Activated T-cell treated with anti-CD3 and anti-CD28 coated beads, Interleukin-2, amount 50 U/mL, for 4 hours (primary cell): ENCODE results near the gene VIPR2. TPM values are rescaled to one million over a fixed set of nuclear protein-coding genes. Genes with fewer than 3 reads are reported as not detected.
"Not testable (repeated sequence)": the region's sequence is repeated elsewhere in the genome, so short reads cannot be mapped to it uniquely, and the experiment has no call there.

Source experiments
- ATAC-seq, 2 donors: fragments of 200-7000 bp; cut with Tn5 transposase; one replicate each; pipeline ENCODE4 v1.10.0; 2021
- DNase-seq: peaks from one replicate; pipeline ENCODE4 v3.0.0-alpha.2; 2020
- H3K27me3 Mint-ChIP-seq: one replicate; pipeline ENCODE4 v1.8.0; 2021; ENCODE audit warnings: low read depth, mixed read lengths
- H3K36me3 Mint-ChIP-seq: one replicate; pipeline ENCODE4 v1.8.0; 2022; ENCODE audit warnings: mixed read lengths; ENCODE audit not compliant: insufficient read depth
- H3K4me1 Mint-ChIP-seq: one replicate; pipeline ENCODE4 v1.8.0; 2021; ENCODE audit warnings: low read depth, mixed read lengths
- H3K4me3 Mint-ChIP-seq: one replicate; pipeline ENCODE4 v1.8.0; 2021; ENCODE audit warnings: mild to moderate bottlenecking, moderate library complexity, mixed read lengths
- H3K9me3 Mint-ChIP-seq: one replicate; pipeline ENCODE4 v1.8.0; 2021; ENCODE audit warnings: mixed read lengths
- total RNA-seq, 3 donors: library from RNA; stranded (reverse); gene quantifications; one replicate each; pipeline ENCODE4 v1.2.1, GENCODE V29; 2021

VIPR2 gene
- total RNA-seq, 3 donors from 2014 or later: 0.14 to 0.30 (median 0.26) TPM

GRCh38 chr7:158999496-158999895 is 145.2 kb downstream of the VIPR2 start:
- Mint-ChIP-seq H3K4me3 (no peak overlapping the region), H3K9me3 (peaks cover 5% of the 10 kb centered on the region), H3K36me3 (no peaks in the 10 kb centered on the region), H3K4me1 (peaks cover 11% of the 10 kb centered on the region), H3K27me3 (peaks cover 31% of the 10 kb centered on the region)
- DNase-seq (no peak), ATAC-seq (no peak)

- peaks cover 35% of the 10 kb centered on the region for H3K27me3 Mint-ChIP-seq
- not testable (repeated sequence) for H3K4me3 Mint-ChIP-seq, H3K4me1 Mint-ChIP-seq, H3K36me3 Mint-ChIP-seq, ATAC-seq, DNase-seq, H3K9me3 Mint-ChIP-seq
Observed at GRCh38 chr7:158998261-158998660, 146.4 kb downstream of the VIPR2 start.

- H3K36me3 Mint-ChIP-seq: no peaks in the 10 kb centered on the region
- H3K4me3 Mint-ChIP-seq: no peak overlapping the region
- H3K27me3 Mint-ChIP-seq: peaks cover 42% of the 10 kb centered on the region
- H3K4me1 Mint-ChIP-seq: peaks cover 7% of the 10 kb centered on the region
- no peak for DNase-seq
- peaks cover 9% of the 10 kb centered on the region for H3K9me3 Mint-ChIP-seq
- no peak for ATAC-seq
Observed at GRCh38 chr7:158997471-158997870, 147.2 kb downstream of the VIPR2 start.

GRCh38 chr7:158997110-158997453 is 147.6 kb downstream of the VIPR2 start:
- DNase-seq (no peak), ATAC-seq (no peak)
- Mint-ChIP-seq H3K27me3 (peaks cover 46% of the 10 kb centered on the region), H3K9me3 (peaks cover 9% of the 10 kb centered on the region), H3K36me3 (no peaks in the 10 kb centered on the region), H3K4me1 (peaks cover 9% of the 10 kb centered on the region), H3K4me3 (no peak overlapping the region)

- ATAC-seq (no peak), DNase-seq (no peak)
- Mint-ChIP-seq H3K9me3 (peaks cover 9% of the 10 kb centered on the region), H3K4me3 (no peak overlapping the region), H3K4me1 (peaks cover 15% of the 10 kb centered on the region), H3K27me3 (peaks cover 51% of the 10 kb centered on the region), H3K36me3 (no peaks in the 10 kb centered on the region)
Observed at GRCh38 chr7:158996214-158997109, 148.2 kb downstream of the VIPR2 start.

GRCh38 chr7:158995514-158995913 is 149.2 kb downstream of the VIPR2 start:
- Mint-ChIP-seq H3K9me3 (peaks cover 9% of the 10 kb centered on the region), H3K4me1 (peaks cover 16% of the 10 kb centered on the region), H3K27me3 (peaks cover 57% of the 10 kb centered on the region), H3K36me3 (no peaks in the 10 kb centered on the region), H3K4me3 (no peak overlapping the region)
- ATAC-seq: no peak
- DNase-seq: no peak

GRCh38 chr7:158994687-158995086 is 150.0 kb downstream of the VIPR2 start:
- peaks cover 16% of the 10 kb centered on the region for H3K4me1 Mint-ChIP-seq
- no peak for ATAC-seq
- H3K4me3 Mint-ChIP-seq: no peak overlapping the region
- DNase-seq: no peak
- no peaks in the 10 kb centered on the region for H3K36me3 Mint-ChIP-seq
- H3K9me3 Mint-ChIP-seq: peaks cover 9% of the 10 kb centered on the region
- peaks cover 59% of the 10 kb centered on the region for H3K27me3 Mint-ChIP-seq

- ATAC-seq: no peak
- no peak overlapping the region for H3K4me3 Mint-ChIP-seq
- no peak for DNase-seq
- H3K36me3 Mint-ChIP-seq: no peaks in the 10 kb centered on the region
- H3K4me1 Mint-ChIP-seq: peaks cover 16% of the 10 kb centered on the region
- peaks cover 54% of the 10 kb centered on the region for H3K27me3 Mint-ChIP-seq
- peaks cover 9% of the 10 kb centered on the region for H3K9me3 Mint-ChIP-seq
Observed at GRCh38 chr7:158993591-158993990, 151.1 kb downstream of the VIPR2 start.

GRCh38 chr7:158992759-158993158 is 151.9 kb downstream of the VIPR2 start:
- H3K36me3 Mint-ChIP-seq: no peaks in the 10 kb centered on the region
- H3K9me3 Mint-ChIP-seq: peaks cover 9% of the 10 kb centered on the region
- H3K27me3 Mint-ChIP-seq: peaks cover 54% of the 10 kb centered on the region
- ATAC-seq: no peak
- H3K4me1 Mint-ChIP-seq: peaks cover 16% of the 10 kb centered on the region
- no peak overlapping the region for H3K4me3 Mint-ChIP-seq
- DNase-seq: no peak

GRCh38 chr7:158991824-158992621 is 152.6 kb downstream of the VIPR2 start:
- Mint-ChIP-seq H3K4me1 (peaks cover 16% of the 10 kb centered on the region), H3K9me3 (peaks cover 9% of the 10 kb centered on the region), H3K4me3 (no peak overlapping the region), H3K36me3 (no peaks in the 10 kb centered on the region), H3K27me3 (peaks cover 49% of the 10 kb centered on the region)
- ATAC-seq (peak in 1 of 2 donors; percentile 52), DNase-seq (no peak)

- Mint-ChIP-seq H3K9me3 (peaks cover 7% of the 10 kb centered on the region), H3K4me3 (no peak overlapping the region), H3K36me3 (peaks cover 4% of the 10 kb centered on the region), H3K4me1 (peaks cover 16% of the 10 kb centered on the region), H3K27me3 (peaks cover 34% of the 10 kb centered on the region)
- DNase-seq (no peak), ATAC-seq (no peak)
Observed at GRCh38 chr7:158988996-158989395, 155.7 kb downstream of the VIPR2 start.

GRCh38 chr7:158988302-158988862 is 156.3 kb downstream of the VIPR2 start:
- DNase-seq (no peak), ATAC-seq (no peak)
- peaks cover 16% of the 10 kb centered on the region for H3K4me1 Mint-ChIP-seq
- peaks cover 4% of the 10 kb centered on the region for H3K36me3 Mint-ChIP-seq
- H3K4me3 Mint-ChIP-seq: no peak overlapping the region
- H3K27me3 Mint-ChIP-seq: peaks cover 29% of the 10 kb centered on the region
- H3K9me3 Mint-ChIP-seq: peaks cover 7% of the 10 kb centered on the region

GRCh38 chr7:158987691-158988090 is 157.0 kb downstream of the VIPR2 start:
- H3K4me3 Mint-ChIP-seq: no peak overlapping the region
- DNase-seq (no peak), ATAC-seq (no peak)
- peaks cover 10% of the 10 kb centered on the region for H3K4me1 Mint-ChIP-seq
- peaks cover 13% of the 10 kb centered on the region for H3K9me3 Mint-ChIP-seq
- H3K27me3 Mint-ChIP-seq: peaks cover 22% of the 10 kb centered on the region
- H3K36me3 Mint-ChIP-seq: peaks cover 4% of the 10 kb centered on the region

- DNase-seq: no peak
- no peak for ATAC-seq
- peaks cover 4% of the 10 kb centered on the region for H3K36me3 Mint-ChIP-seq
- H3K27me3 Mint-ChIP-seq: peaks cover 6% of the 10 kb centered on the region
- H3K9me3 Mint-ChIP-seq: peaks cover 13% of the 10 kb centered on the region
- H3K4me3 Mint-ChIP-seq: no peak overlapping the region
- no peaks in the 10 kb centered on the region for H3K4me1 Mint-ChIP-seq
Observed at GRCh38 chr7:158985583-158985982, 159.1 kb downstream of the VIPR2 start.
